Tibial nerve (tissue), 3 donors: ENCODE data around the gene AGMO.

Experiments
- CTCF ChIP-seq, 5 experiments: fragments of 200-600 bp in 3 of 5; fragments of 450-650 bp in 2 of 5; sonication (generic) in 3 of 5; IDR thresholded peaks; one replicate each; pipeline ENCODE4 v1.5.1; 2016 to 2019; ENCODE audit warnings: antibody characterized with exemption in 5 of 5, mild to moderate bottlenecking in 3 of 5, moderate library complexity in 2 of 5
- POLR2A ChIP-seq, 2 donors: fragments of 450-650 bp; IDR thresholded peaks; one replicate each; pipeline ENCODE4 v1.6.1; 2017; ENCODE audit warnings: antibody characterized with exemption in 2 of 2, mild to moderate bottlenecking in 2 of 2, moderate library complexity in 2 of 2

- TF ChIP-seq CTCF (IDR thresholded peaks at IDR 0.05) = no peak
- peak in 1 of 2 donors; percentile 26 for TF ChIP-seq POLR2A (IDR thresholded peaks at IDR 0.05)
Observed at GRCh38 chr7:15561835-15562234, at the start of gene AGMO.
